MG63 (cell line): ENCODE results near the gene KRTAP6-1. TPM values are rescaled to one million over a fixed set of nuclear protein-coding genes. Genes with fewer than 3 reads are reported as not detected.

ENCODE experiments used
- DNase-seq: peaks from one replicate; pipeline ENCODE4 v3.0.0-alpha.2; 2020
- H3K27me3 ChIP-seq: fragments of 250-450 bp; sonication (Bioruptor Pico); 2 replicates; pipeline ENCODE4 v1.5.1; 2020; ENCODE audit warnings: mild to moderate bottlenecking, moderate library complexity
- H3K36me3 ChIP-seq: fragments of 250-450 bp; sonication (Bioruptor Pico); 2 replicates; pipeline ENCODE4 v1.5.1; 2020; ENCODE audit warnings: mild to moderate bottlenecking, moderate library complexity
- H3K4me3 ChIP-seq: fragments of 250-450 bp; sonication (Bioruptor Pico); 2 replicates; pipeline ENCODE4 v1.5.1; 2020; ENCODE audit warnings: mild to moderate bottlenecking, moderate library complexity
- H3K9me3 ChIP-seq: fragments of 250-450 bp; sonication (Bioruptor Pico); 2 replicates; pipeline ENCODE4 v1.5.1; 2020; ENCODE audit warnings: mild to moderate bottlenecking, moderate library complexity
- total RNA-seq: library from RNA; depleted of rRNA; stranded (reverse); fragments of >200 nt; shearing (Covaris generic); gene quantifications from 2 replicates; pipeline ENCODE4 v1.2.3, GENCODE V29; 2014; ENCODE audit warnings: low replicate concordance; rRNA removed

KRTAP6-1 gene
- total RNA-seq: not detected in 2 replicates

GRCh38 chr21:30613836-30614235 is at the start of gene KRTAP6-1:
TSS of gene KRTAP6-1 (minus strand) at chr21:30613930. CDS start at chr21:30613904, 26 bp downstream.
- Histone ChIP-seq H3K36me3 (no peaks in the 10 kb centered on the region), H3K9me3 (no peaks in the 10 kb centered on the region), H3K4me3 (no peak within 1 kb of the TSS), H3K27me3 (no peaks in the 10 kb centered on the region)
- no peak for DNase-seq

GRCh38 chr21:30652891-30653290 is 39.2 kb upstream of the KRTAP6-1 start:
- Histone ChIP-seq H3K27me3 (no peaks in the 10 kb centered on the region), H3K9me3 (no peaks in the 10 kb centered on the region), H3K4me3 (no peak overlapping the region), H3K36me3 (no peaks in the 10 kb centered on the region)
- DNase-seq: no peak

- Histone ChIP-seq H3K27me3 (no peaks in the 10 kb centered on the region), H3K9me3 (no peaks in the 10 kb centered on the region), H3K36me3 (no peaks in the 10 kb centered on the region), H3K4me3 (no peak overlapping the region)
- no peak for DNase-seq
Measured at GRCh38 chr21:30646904-30647414, 33.2 kb upstream of the KRTAP6-1 start.

- no peak for DNase-seq
- no peaks in the 10 kb centered on the region for H3K9me3 ChIP-seq
- no peak within 1 kb of the TSS for H3K4me3 ChIP-seq
- no peaks in the 10 kb centered on the region for H3K27me3 ChIP-seq
- no peaks in the 10 kb centered on the region for H3K36me3 ChIP-seq
Measured at GRCh38 chr21:30642564-30642963, 28.8 kb upstream of the KRTAP6-1 start, which contains the start of gene KRTAP20-3. TSS of gene KRTAP20-3 (plus strand) at chr21:30642864.

- no peak for DNase-seq
- H3K9me3 ChIP-seq: no peaks in the 10 kb centered on the region
- no peaks in the 10 kb centered on the region for H3K27me3 ChIP-seq
- no peak overlapping the region for H3K4me3 ChIP-seq
- no peaks in the 10 kb centered on the region for H3K36me3 ChIP-seq
Measured at GRCh38 chr21:30638686-30639085, 25.0 kb upstream of the KRTAP6-1 start.

- Histone ChIP-seq H3K27me3 (no peaks in the 10 kb centered on the region), H3K4me3 (no peak within 1 kb of the TSS), H3K36me3 (no peaks in the 10 kb centered on the region), H3K9me3 (no peaks in the 10 kb centered on the region)
- no peak for DNase-seq
Measured at GRCh38 chr21:30634906-30635305, 21.2 kb upstream of the KRTAP6-1 start, which contains the start of gene KRTAP20-2. TSS of gene KRTAP20-2 (plus strand) at chr21:30635206. CDS start at chr21:30635264, 58 bp downstream.

- DNase-seq: no peak
- no peaks in the 10 kb centered on the region for H3K9me3 ChIP-seq
- H3K36me3 ChIP-seq: no peaks in the 10 kb centered on the region
- no peaks in the 10 kb centered on the region for H3K27me3 ChIP-seq
- H3K4me3 ChIP-seq: no peak overlapping the region
Measured at GRCh38 chr21:30629200-30629599, 15.5 kb upstream of the KRTAP6-1 start.

GRCh38 chr21:30628109-30628508 is 14.4 kb upstream of the KRTAP6-1 start:
- H3K36me3 ChIP-seq: no peaks in the 10 kb centered on the region
- no peaks in the 10 kb centered on the region for H3K9me3 ChIP-seq
- no peak overlapping the region for H3K4me3 ChIP-seq
- H3K27me3 ChIP-seq: no peaks in the 10 kb centered on the region
- no peak for DNase-seq

GRCh38 chr21:30625449-30626165 is 11.9 kb upstream of the KRTAP6-1 start:
- H3K36me3 ChIP-seq: no peaks in the 10 kb centered on the region
- no peak overlapping the region for H3K4me3 ChIP-seq
- H3K9me3 ChIP-seq: no peaks in the 10 kb centered on the region
- H3K27me3 ChIP-seq: no peaks in the 10 kb centered on the region
- no peak for DNase-seq

GRCh38 chr21:30623362-30623761 is 9.6 kb upstream of the KRTAP6-1 start:
- no peaks in the 10 kb centered on the region for H3K27me3 ChIP-seq
- no peaks in the 10 kb centered on the region for H3K9me3 ChIP-seq
- H3K4me3 ChIP-seq: no peak overlapping the region
- H3K36me3 ChIP-seq: no peaks in the 10 kb centered on the region
- DNase-seq: no peak

- no peak for DNase-seq
- Histone ChIP-seq H3K4me3 (no peak within 1 kb of the TSS), H3K36me3 (no peaks in the 10 kb centered on the region), H3K9me3 (no peaks in the 10 kb centered on the region), H3K27me3 (no peaks in the 10 kb centered on the region)
Measured at GRCh38 chr21:30620522-30620921, 6.8 kb upstream of the KRTAP6-1 start, which contains the start of gene KRTAP20-4. TSS of gene KRTAP20-4 (plus strand) at chr21:30620627.

- Histone ChIP-seq H3K36me3 (no peaks in the 10 kb centered on the region), H3K27me3 (no peaks in the 10 kb centered on the region), H3K4me3 (no peak overlapping the region), H3K9me3 (no peaks in the 10 kb centered on the region)
- no peak for DNase-seq
Measured at GRCh38 chr21:30620080-30620479, 6.3 kb upstream of the KRTAP6-1 start.

- no peak for DNase-seq
- Histone ChIP-seq H3K36me3 (no peaks in the 10 kb centered on the region), H3K4me3 (no peak within 1 kb of the TSS), H3K9me3 (no peaks in the 10 kb centered on the region), H3K27me3 (no peaks in the 10 kb centered on the region)
Measured at GRCh38 chr21:30616125-30616524, 2.4 kb upstream of the KRTAP6-1 start, which contains the start of gene KRTAP20-1. TSS of gene KRTAP20-1 (plus strand) at chr21:30616425. CDS start at chr21:30616455, 30 bp downstream.

GRCh38 chr21:30615199-30615598 is 1.5 kb upstream of the KRTAP6-1 start:
- H3K4me3 ChIP-seq: no peak overlapping the region
- DNase-seq: no peak
- H3K36me3 ChIP-seq: no peaks in the 10 kb centered on the region
- H3K27me3 ChIP-seq: no peaks in the 10 kb centered on the region
- no peaks in the 10 kb centered on the region for H3K9me3 ChIP-seq

GRCh38 chr21:30612132-30612531 is 1.6 kb downstream of the KRTAP6-1 start:
- Histone ChIP-seq H3K36me3 (no peaks in the 10 kb centered on the region), H3K9me3 (no peaks in the 10 kb centered on the region), H3K4me3 (no peak overlapping the region), H3K27me3 (no peaks in the 10 kb centered on the region)
- DNase-seq: no peak

- Histone ChIP-seq H3K9me3 (no peaks in the 10 kb centered on the region), H3K27me3 (no peaks in the 10 kb centered on the region), H3K36me3 (no peaks in the 10 kb centered on the region), H3K4me3 (no peak overlapping the region)
- no peak for DNase-seq
Measured at GRCh38 chr21:30605968-30606367, 7.8 kb downstream of the KRTAP6-1 start.

GRCh38 chr21:30600787-30601186 is 12.9 kb downstream of the KRTAP6-1 start, which contains the start of gene KRTAP22-1:
TSS of gene KRTAP22-1 (plus strand) at chr21:30601087.
- Histone ChIP-seq H3K36me3 (no peaks in the 10 kb centered on the region), H3K9me3 (no peaks in the 10 kb centered on the region), H3K4me3 (no peak within 1 kb of the TSS), H3K27me3 (no peaks in the 10 kb centered on the region)
- no peak for DNase-seq

- Histone ChIP-seq H3K27me3 (no peaks in the 10 kb centered on the region), H3K4me3 (no peak within 1 kb of the TSS), H3K36me3 (no peaks in the 10 kb centered on the region), H3K9me3 (no peaks in the 10 kb centered on the region)
- DNase-seq: no peak
Measured at GRCh38 chr21:30598802-30599201, 14.9 kb downstream of the KRTAP6-1 start, which contains the start of gene KRTAP6-2. TSS of gene KRTAP6-2 (minus strand) at chr21:30598902. CDS start at chr21:30598874, 28 bp downstream.
